ENCODE results near the gene HSPBP1.
A peak's percentile ranks its signal among the peaks of the same experiment; 100 is the strongest.

The HSPBP1 gene

GRCh38 chr19:55275851-55276719, 3.8 kb downstream of the HSPBP1 start:
- H2BK12ac ChIP-seq (ENCODE audit: low read length), result no peak overlapping the region
- no peak overlapping the region for H3K14ac ChIP-seq (ENCODE audit: low read length)
- no peak overlapping the region for H3K18ac ChIP-seq (ENCODE audit: low read length)
- no peak overlapping the region for H4K8ac ChIP-seq (ENCODE audit: low read depth, low read length)
- DNase-seq (ENCODE audit: low spot score), result no peak
- H2BK15ac ChIP-seq (ENCODE audit: low read length), result no peak overlapping the region
- H3K4me3 ChIP-seq (ENCODE audit: low read length in 2 of 2), result no peak overlapping the region
- no peak overlapping the region for H3K4me2 ChIP-seq (ENCODE audit: insufficient read depth, low read length, poor library complexity, severe bottlenecking)
- WGBS, 2 donors (ENCODE audit: extremely low coverage in 2 of 2, insufficient read length in 2 of 2, insufficient replicate concordance in 1 of 2), result no CpG with 5 or more reads among the region's 17 CpGs
- H3K9me3 ChIP-seq (replicated peaks in 1 of 2; ENCODE audit: control insufficient read depth in 2 of 2, insufficient read depth in 1 of 2, low read depth in 1 of 2, low read length in 2 of 2), result no peaks in the 10 kb centered on the region
- no peak overlapping the region for H3K4ac ChIP-seq (ENCODE audit: low read length)
- H3K4me1 ChIP-seq (ENCODE audit: control insufficient read depth in 2 of 2, insufficient read depth in 1 of 2, low read depth in 1 of 2, low read length in 2 of 2), result peaks cover 7 to 10% of the 10 kb centered on the region in 2 donors
- H4K91ac ChIP-seq (ENCODE audit: low read depth, low read length, poor library complexity), result no peak overlapping the region
- H2BK120ac ChIP-seq (ENCODE audit: low read depth, low read length), result no peak overlapping the region
- H3K36me3 ChIP-seq (replicated peaks in 1 of 2; ENCODE audit: control insufficient read depth in 2 of 2, insufficient read depth in 2 of 2, low read length in 2 of 2), result peaks cover 18 to 39% of the 10 kb centered on the region in 2 donors
- no peak overlapping the region for H2AFZ ChIP-seq (ENCODE audit: low read length)
- H3K27me3 ChIP-seq (ENCODE audit: control insufficient read depth in 3 of 3, insufficient read depth in 3 of 3, low read depth in 1 of 3, low read length in 3 of 3), result no peaks in the 10 kb centered on the region
- no peak overlapping the region for H3K9ac ChIP-seq (ENCODE audit: low read depth, low read length, poor library complexity)
- no peak overlapping the region for H3K23ac ChIP-seq (ENCODE audit: low read depth, low read length, poor library complexity)
- H2AK5ac ChIP-seq (ENCODE audit: low read depth, low read length), result no peak overlapping the region
- H3K27ac ChIP-seq (replicated peaks; ENCODE audit: low read length), result no peak overlapping the region
- H3K79me1 ChIP-seq (ENCODE audit: low read depth, low read length), result peaks cover 3% of the 10 kb centered on the region
- no peak overlapping the region for H2BK5ac ChIP-seq (ENCODE audit: low read length)

GRCh38 chr19:55273978-55274707, 5.8 kb downstream of the HSPBP1 start:
- Histone ChIP-seq H3K79me1 (ENCODE audit: low read depth, low read length) (peaks cover 3% of the 10 kb centered on the region), H3K9ac (ENCODE audit: low read depth, low read length, poor library complexity) (peak overlapping the region; percentile 32), H3K36me3 (replicated peaks in 1 of 2; ENCODE audit: control insufficient read depth in 2 of 2, insufficient read depth in 2 of 2, low read length in 2 of 2) (peaks cover 19 to 43% of the 10 kb centered on the region in 2 donors), H4K8ac (ENCODE audit: low read depth, low read length) (no peak overlapping the region), H3K9me3 (replicated peaks in 1 of 2; ENCODE audit: control insufficient read depth in 2 of 2, insufficient read depth in 1 of 2, low read depth in 1 of 2, low read length in 2 of 2) (no peaks in the 10 kb centered on the region), H3K23ac (ENCODE audit: low read depth, low read length, poor library complexity) (no peak overlapping the region), H2BK15ac (ENCODE audit: low read length) (no peak overlapping the region), H3K27me3 (ENCODE audit: control insufficient read depth in 3 of 3, insufficient read depth in 3 of 3, low read depth in 1 of 3, low read length in 3 of 3) (no peaks in the 10 kb centered on the region), H2AFZ (ENCODE audit: low read length) (no peak overlapping the region), H3K27ac (replicated peaks; ENCODE audit: low read length) (no peak overlapping the region), H3K4ac (ENCODE audit: low read length) (no peak overlapping the region), H3K18ac (ENCODE audit: low read length) (no peak overlapping the region), H4K91ac (ENCODE audit: low read depth, low read length, poor library complexity) (peak overlapping the region; percentile 69), H2BK120ac (ENCODE audit: low read depth, low read length) (no peak overlapping the region), H3K4me1 (ENCODE audit: control insufficient read depth in 2 of 2, insufficient read depth in 1 of 2, low read depth in 1 of 2, low read length in 2 of 2) (peaks cover 2 to 3% of the 10 kb centered on the region in 2 donors), H3K4me2 (ENCODE audit: insufficient read depth, low read length, poor library complexity, severe bottlenecking) (no peak overlapping the region), H2AK5ac (ENCODE audit: low read depth, low read length) (no peak overlapping the region), H2BK5ac (ENCODE audit: low read length) (no peak overlapping the region), H3K14ac (ENCODE audit: low read length) (no peak overlapping the region), H2BK12ac (ENCODE audit: low read length) (no peak overlapping the region), H3K4me3 (ENCODE audit: low read length in 2 of 2) (no peak overlapping the region)
- no peak for DNase-seq (ENCODE audit: low spot score)
- no CpG with 5 or more reads among the region's 36 CpGs for WGBS, 2 donors (ENCODE audit: extremely low coverage in 2 of 2, insufficient read length in 2 of 2, insufficient replicate concordance in 1 of 2)

DNA sequence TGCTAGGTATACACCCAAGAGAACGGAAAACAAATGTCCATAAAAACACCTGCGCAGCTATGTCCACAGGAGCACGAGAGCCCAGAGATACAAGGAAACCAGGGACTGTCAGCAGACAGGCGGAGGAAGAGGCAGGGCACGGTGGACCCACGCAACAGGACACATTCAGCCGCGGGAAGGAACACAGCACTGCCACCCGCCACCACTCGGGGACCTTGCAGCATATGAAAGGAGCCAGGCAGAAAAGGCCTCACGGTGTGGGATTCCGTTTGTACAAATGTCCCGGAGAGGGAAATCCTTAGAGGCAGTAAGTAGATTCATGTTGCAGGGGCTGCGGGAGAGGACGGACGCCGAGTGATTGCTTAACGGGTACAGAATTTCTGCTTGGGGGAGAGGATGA, 7.8 kb downstream of the HSPBP1 start:
- Histone ChIP-seq H3K14ac (ENCODE audit: low read length) (no peak overlapping the region), H3K9me3 (replicated peaks in 1 of 2; ENCODE audit: control insufficient read depth in 2 of 2, insufficient read depth in 1 of 2, low read depth in 1 of 2, low read length in 2 of 2) (no peaks in the 10 kb centered on the region), H3K4ac (ENCODE audit: low read length) (no peak overlapping the region), H2AK5ac (ENCODE audit: low read depth, low read length) (no peak overlapping the region), H2BK15ac (ENCODE audit: low read length) (no peak overlapping the region), H3K79me1 (ENCODE audit: low read depth, low read length) (no peaks in the 10 kb centered on the region), H2BK5ac (ENCODE audit: low read length) (no peak overlapping the region), H3K23ac (ENCODE audit: low read depth, low read length, poor library complexity) (no peak overlapping the region), H3K36me3 (replicated peaks in 1 of 2; ENCODE audit: control insufficient read depth in 2 of 2, insufficient read depth in 2 of 2, low read length in 2 of 2) (peaks cover 18 to 41% of the 10 kb centered on the region in 2 donors), H3K4me3 (ENCODE audit: low read length in 2 of 2) (no peak overlapping the region), H2BK120ac (ENCODE audit: low read depth, low read length) (no peak overlapping the region), H4K8ac (ENCODE audit: low read depth, low read length) (no peak overlapping the region), H3K4me2 (ENCODE audit: insufficient read depth, low read length, poor library complexity, severe bottlenecking) (no peak overlapping the region), H2AFZ (ENCODE audit: low read length) (no peak overlapping the region), H3K18ac (ENCODE audit: low read length) (no peak overlapping the region), H3K27ac (replicated peaks; ENCODE audit: low read length) (no peak overlapping the region), H2BK12ac (ENCODE audit: low read length) (no peak overlapping the region), H3K27me3 (ENCODE audit: control insufficient read depth in 3 of 3, insufficient read depth in 3 of 3, low read depth in 1 of 3, low read length in 3 of 3) (no peaks in the 10 kb centered on the region), H3K9ac (ENCODE audit: low read depth, low read length, poor library complexity) (no peak overlapping the region), H4K91ac (ENCODE audit: low read depth, low read length, poor library complexity) (no peak overlapping the region), H3K4me1 (ENCODE audit: control insufficient read depth in 2 of 2, insufficient read depth in 1 of 2, low read depth in 1 of 2, low read length in 2 of 2) (no peaks in the 10 kb centered on the region)
- DNase-seq (ENCODE audit: low spot score), result no peak
- no CpG with 5 or more reads among the region's 18 CpGs for WGBS, 2 donors (ENCODE audit: extremely low coverage in 2 of 2, insufficient read length in 2 of 2, insufficient replicate concordance in 1 of 2)
